ENCODE results near the gene DNAAF5.

- TF ChIP-seq CREB1 (IDR thresholded peaks at IDR 0.05; ENCODE audit: low read depth) = no peak
- TF ChIP-seq YY1 (IDR thresholded peaks at IDR 0.05; ENCODE audit: low read depth) = no peak
- TF ChIP-seq EP300 (IDR thresholded peaks at IDR 0.05; ENCODE audit: borderline replicate concordance) = no peak
- no peak for TF ChIP-seq FOXM1 (IDR thresholded peaks at IDR 0.05; ENCODE audit: borderline replicate concordance, low read depth)
- no peak for TF ChIP-seq MAX (IDR thresholded peaks at IDR 0.05)
Measured at GRCh38 chr7:772005-772294, 45.5 kb downstream of the DNAAF5 start.
